Loucy (cell line): ENCODE data around the gene FAM117A.

Source experiments
- CTCF ChIP-seq: fragments of 200-600 bp; sonication (generic); conservative IDR thresholded peaks from 2 replicates; pipeline ENCODE4 v1.5.1; 2014; ENCODE audit warnings: mild to moderate bottlenecking, antibody characterized with exemption, low read length
- EZH2phosphoT487 ChIP-seq: fragments of 200-600 bp; IDR thresholded peaks from 2 replicates; pipeline ENCODE4 v1.6.1; 2018; ENCODE audit warnings: antibody characterized with exemption, mild to moderate bottlenecking, moderate library complexity, borderline replicate concordance

- TF ChIP-seq CTCF (no peak), EZH2phosphoT487 (no peak)
Observed at GRCh38 chr17:49738456-49739163, 25.3 kb downstream of the FAM117A start.
